AG09309 (cell line): ENCODE results near the gene ADGRE2.

ENCODE experiments used
- DNase-seq: peaks from one replicate; pipeline ENCODE4 v3.0.0-alpha.2; 2010; ENCODE audit warnings: low read depth
- H3K4me3 ChIP-seq: 2 replicates; pipeline ENCODE4 v1.5.1; 2011; ENCODE audit warnings: mild to moderate bottlenecking, low read depth, low read length, moderate library complexity; ENCODE audit not compliant: control insufficient read depth
- TF ChIP-seq, protein P1 (sequence below): IDR thresholded peaks from 2 replicates; pipeline ENCODE4 v1.5.1; 2011; ENCODE audit warnings: mild to moderate bottlenecking, low read depth, low read length, inconsistent platforms; ENCODE audit not compliant: insufficient read depth, control insufficient read depth; ENCODE audit errors: missing control alignments

The ADGRE2 gene

DNA sequence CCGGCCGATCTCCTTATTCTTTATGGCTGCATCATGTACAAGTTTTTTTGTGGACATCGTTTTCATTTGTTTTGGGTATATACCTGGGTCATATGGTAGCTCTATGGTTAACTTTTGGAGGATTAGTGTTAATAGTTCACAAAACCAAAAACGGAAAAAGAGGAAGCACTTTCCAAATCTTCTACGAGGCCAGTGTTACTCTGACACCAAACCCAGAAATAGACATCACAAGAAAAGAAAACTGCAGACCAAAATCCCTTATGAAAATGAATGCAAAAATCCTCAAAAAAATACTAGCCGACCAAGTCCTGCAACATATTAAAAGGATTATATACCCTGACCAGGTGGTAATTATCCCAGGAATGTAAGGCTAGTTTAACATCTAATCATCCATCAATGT, 29.8 kb downstream of the ADGRE2 start:
- no peak overlapping the region for H3K4me3 ChIP-seq
- TF ChIP-seq, protein P1, sequence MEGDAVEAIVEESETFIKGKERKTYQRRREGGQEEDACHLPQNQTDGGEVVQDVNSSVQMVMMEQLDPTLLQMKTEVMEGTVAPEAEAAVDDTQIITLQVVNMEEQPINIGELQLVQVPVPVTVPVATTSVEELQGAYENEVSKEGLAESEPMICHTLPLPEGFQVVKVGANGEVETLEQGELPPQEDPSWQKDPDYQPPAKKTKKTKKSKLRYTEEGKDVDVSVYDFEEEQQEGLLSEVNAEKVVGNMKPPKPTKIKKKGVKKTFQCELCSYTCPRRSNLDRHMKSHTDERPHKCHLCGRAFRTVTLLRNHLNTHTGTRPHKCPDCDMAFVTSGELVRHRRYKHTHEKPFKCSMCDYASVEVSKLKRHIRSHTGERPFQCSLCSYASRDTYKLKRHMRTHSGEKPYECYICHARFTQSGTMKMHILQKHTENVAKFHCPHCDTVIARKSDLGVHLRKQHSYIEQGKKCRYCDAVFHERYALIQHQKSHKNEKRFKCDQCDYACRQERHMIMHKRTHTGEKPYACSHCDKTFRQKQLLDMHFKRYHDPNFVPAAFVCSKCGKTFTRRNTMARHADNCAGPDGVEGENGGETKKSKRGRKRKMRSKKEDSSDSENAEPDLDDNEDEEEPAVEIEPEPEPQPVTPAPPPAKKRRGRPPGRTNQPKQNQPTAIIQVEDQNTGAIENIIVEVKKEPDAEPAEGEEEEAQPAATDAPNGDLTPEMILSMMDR, result no peak
- no peak for DNase-seq

DNA sequence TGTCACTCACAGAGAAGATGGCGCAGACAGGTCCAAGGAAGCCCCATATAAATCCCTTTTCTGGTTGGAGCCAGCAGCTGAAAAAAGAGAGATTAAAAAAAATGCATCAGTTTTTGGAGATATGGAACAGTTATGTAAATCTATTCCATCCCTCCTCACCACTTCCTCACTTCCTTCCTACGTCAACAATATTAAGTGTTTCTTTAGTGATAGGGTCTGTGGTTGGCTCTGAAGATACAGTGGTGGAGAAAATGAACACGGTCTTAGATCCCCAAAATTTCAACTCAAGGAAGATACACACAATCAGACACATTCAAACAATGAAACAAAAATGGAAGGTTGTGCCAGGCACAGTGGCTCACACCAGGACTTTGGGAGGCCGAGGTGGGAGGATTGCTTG, 31.5 kb downstream of the ADGRE2 start:
- no peak for DNase-seq
- H3K4me3 ChIP-seq, result no peak overlapping the region
- TF ChIP-seq, protein P1, result no peak

DNA sequence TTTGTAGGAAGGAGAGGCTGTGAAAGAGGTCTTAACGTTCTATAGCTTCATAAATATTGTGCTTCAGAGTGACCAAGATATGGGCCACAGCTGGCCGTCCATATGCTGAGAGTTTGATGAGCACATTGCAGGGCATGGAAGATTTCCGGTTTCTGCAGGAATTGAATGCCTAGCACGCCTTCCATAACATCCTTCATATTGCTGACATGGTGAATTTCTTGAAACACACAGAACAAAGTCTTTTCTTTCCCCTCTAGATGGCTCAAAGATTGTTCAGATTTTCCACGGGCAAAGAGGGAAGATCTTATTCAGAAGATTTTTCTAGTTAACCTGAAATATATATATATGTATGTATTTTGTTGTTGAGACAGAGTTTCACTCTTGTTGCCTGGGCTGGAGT, 42.4 kb downstream of the ADGRE2 start:
- no peak overlapping the region for H3K4me3 ChIP-seq
- TF ChIP-seq, protein P1, result no peak
- no peak for DNase-seq

DNA sequence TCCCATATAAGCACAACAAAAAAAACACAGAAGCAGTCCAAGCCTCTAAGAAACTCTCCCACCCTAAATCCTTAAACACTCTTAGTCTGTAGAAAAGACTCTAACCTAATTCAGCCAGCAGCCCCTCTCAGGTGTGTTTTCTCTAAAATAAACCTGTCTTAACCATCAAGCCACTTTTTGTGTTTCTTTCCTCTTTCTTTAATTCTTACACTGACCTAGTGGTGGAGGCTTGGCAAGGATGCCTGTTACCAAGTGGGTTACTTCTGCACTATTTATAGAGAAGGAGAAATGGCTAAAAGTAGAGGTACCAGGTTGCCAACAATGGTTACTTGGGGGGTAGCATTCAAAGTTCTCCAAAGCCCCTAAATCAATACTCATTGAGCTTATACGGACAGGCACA, 44.8 kb downstream of the ADGRE2 start:
- TF ChIP-seq, protein P1, result no peak
- no peak for DNase-seq

GRCh38 chr19:14732510-14732909, 45.9 kb downstream of the ADGRE2 start:
- TF ChIP-seq, protein P1, result no peak
- H3K4me3 ChIP-seq, result no peak overlapping the region
- DNase-seq, result no peak

More for the DNA sequence above, 44.8 kb downstream of the ADGRE2 start:
- no peak overlapping the region for H3K4me3 ChIP-seq

DNA sequence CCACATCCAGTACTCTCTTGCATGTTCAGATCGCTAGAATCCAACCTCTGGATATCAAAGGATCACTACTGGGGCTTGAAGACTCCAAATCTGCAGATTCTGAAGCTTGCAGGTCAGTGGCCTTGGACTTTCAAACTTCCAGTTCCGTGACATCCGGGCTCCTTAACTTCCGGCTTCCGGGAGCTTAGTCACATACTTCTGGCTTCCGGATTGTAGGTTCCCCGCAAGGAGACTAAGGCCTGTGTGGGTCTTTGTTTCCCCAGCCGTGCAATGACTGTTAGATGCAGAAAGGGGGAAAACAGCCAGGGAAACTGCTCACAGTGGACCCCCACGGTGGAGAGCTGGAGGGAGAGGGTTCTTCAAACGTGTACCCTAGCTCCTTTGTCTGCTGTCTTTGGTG, 47.2 kb downstream of the ADGRE2 start:
- no peak for DNase-seq
- TF ChIP-seq, protein P1, result no peak
- H3K4me3 ChIP-seq, result no peak overlapping the region

DNA sequence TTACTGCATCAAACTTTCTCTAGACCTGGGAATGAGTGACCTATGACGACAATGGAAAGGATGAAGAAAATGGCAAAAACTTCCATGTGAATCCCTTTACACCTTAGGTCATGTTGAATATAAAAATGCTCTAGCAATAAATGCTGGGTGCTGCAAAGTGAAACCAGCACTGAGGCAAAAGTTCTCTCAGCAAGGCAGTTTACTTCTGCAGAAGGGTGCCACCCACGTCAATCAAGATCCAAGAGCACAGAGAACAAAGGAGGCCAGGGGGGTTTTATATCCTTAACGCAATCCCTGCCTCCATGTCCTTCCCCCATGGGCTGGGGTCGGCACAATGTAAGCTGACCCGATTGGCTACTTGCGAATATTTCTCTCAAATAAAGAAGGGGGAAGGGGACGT, 49.8 kb downstream of the ADGRE2 start:
- H3K4me3 ChIP-seq, result no peak overlapping the region
- DNase-seq, result no peak
- TF ChIP-seq, protein P1, result no peak
